Measurements from ENCODE around the gene F2RL1.

GRCh38 chr5:76836181-76836580 is 17.4 kb downstream of the F2RL1 start:
- TF ChIP-seq GABPB1 (CRISPR knock-in tag; IDR thresholded peaks at IDR 0.05) (no peak), CTCF (IDR thresholded peaks at IDR 0.05) (no peak), SMAD4 (CRISPR knock-in tag; IDR thresholded peaks at IDR 0.05) (no peak), IRF1 (CRISPR knock-in tag; IDR thresholded peaks at IDR 0.05) (no peak), TEAD4 (CRISPR knock-in tag; IDR thresholded peaks at IDR 0.05) (no peak), ESRRA (CRISPR knock-in tag; IDR thresholded peaks at IDR 0.05; ENCODE audit: borderline replicate concordance) (no peak), ZNF425 (CRISPR knock-in tag; conservative IDR thresholded peaks at IDR 0.05) (no peak), NR2C2 (CRISPR knock-in tag; IDR thresholded peaks at IDR 0.05) (no peak), ZNF423 (CRISPR knock-in tag; IDR thresholded peaks at IDR 0.05) (no peak), CREB1 (CRISPR knock-in tag; IDR thresholded peaks at IDR 0.05) (no peak), SMAD3 (CRISPR knock-in tag; IDR thresholded peaks at IDR 0.05; ENCODE audit: borderline replicate concordance) (no peak), ZNF138 (CRISPR knock-in tag; conservative IDR thresholded peaks at IDR 0.05) (no peak)
- TF ChIP-seq, protein P1, sequence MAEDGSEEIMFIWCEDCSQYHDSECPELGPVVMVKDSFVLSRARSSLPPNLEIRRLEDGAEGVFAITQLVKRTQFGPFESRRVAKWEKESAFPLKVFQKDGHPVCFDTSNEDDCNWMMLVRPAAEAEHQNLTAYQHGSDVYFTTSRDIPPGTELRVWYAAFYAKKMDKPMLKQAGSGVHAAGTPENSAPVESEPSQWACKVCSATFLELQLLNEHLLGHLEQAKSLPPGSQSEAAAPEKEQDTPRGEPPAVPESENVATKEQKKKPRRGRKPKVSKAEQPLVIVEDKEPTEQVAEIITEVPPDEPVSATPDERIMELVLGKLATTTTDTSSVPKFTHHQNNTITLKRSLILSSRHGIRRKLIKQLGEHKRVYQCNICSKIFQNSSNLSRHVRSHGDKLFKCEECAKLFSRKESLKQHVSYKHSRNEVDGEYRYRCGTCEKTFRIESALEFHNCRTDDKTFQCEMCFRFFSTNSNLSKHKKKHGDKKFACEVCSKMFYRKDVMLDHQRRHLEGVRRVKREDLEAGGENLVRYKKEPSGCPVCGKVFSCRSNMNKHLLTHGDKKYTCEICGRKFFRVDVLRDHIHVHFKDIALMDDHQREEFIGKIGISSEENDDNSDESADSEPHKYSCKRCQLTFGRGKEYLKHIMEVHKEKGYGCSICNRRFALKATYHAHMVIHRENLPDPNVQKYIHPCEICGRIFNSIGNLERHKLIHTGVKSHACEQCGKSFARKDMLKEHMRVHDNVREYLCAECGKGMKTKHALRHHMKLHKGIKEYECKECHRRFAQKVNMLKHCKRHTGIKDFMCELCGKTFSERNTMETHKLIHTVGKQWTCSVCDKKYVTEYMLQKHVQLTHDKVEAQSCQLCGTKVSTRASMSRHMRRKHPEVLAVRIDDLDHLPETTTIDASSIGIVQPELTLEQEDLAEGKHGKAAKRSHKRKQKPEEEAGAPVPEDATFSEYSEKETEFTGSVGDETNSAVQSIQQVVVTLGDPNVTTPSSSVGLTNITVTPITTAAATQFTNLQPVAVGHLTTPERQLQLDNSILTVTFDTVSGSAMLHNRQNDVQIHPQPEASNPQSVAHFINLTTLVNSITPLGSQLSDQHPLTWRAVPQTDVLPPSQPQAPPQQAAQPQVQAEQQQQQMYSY (CRISPR knock-in tag; IDR thresholded peaks at IDR 0.05) = no peak
- TF ChIP-seq, protein P2, sequence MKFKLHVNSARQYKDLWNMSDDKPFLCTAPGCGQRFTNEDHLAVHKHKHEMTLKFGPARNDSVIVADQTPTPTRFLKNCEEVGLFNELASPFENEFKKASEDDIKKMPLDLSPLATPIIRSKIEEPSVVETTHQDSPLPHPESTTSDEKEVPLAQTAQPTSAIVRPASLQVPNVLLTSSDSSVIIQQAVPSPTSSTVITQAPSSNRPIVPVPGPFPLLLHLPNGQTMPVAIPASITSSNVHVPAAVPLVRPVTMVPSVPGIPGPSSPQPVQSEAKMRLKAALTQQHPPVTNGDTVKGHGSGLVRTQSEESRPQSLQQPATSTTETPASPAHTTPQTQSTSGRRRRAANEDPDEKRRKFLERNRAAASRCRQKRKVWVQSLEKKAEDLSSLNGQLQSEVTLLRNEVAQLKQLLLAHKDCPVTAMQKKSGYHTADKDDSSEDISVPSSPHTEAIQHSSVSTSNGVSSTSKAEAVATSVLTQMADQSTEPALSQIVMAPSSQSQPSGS (CRISPR knock-in tag; IDR thresholded peaks at IDR 0.05; ENCODE audit: borderline replicate concordance, low read depth) = no peak
